ENCODE data around the gene VEPH1. TPM values are rescaled to one million over a fixed set of nuclear protein-coding genes. Genes with fewer than 3 reads are reported as not detected.

The VEPH1 gene
- total RNA-seq, 3 donors from 2014 or later: 0.21 to 0.23 TPM; not detected in 1

GRCh38 chr3:157300981-157301663 is 202.1 kb downstream of the VEPH1 start:
- ATAC-seq: no peak
- no peaks in the 10 kb centered on the region for H3K27me3 Mint-ChIP-seq (ENCODE audit: low read depth)
- H3K36me3 Mint-ChIP-seq (ENCODE audit: insufficient read depth): no peaks in the 10 kb centered on the region
- H3K9me3 Mint-ChIP-seq: no peaks in the 10 kb centered on the region
- no peak overlapping the region for H3K4me3 Mint-ChIP-seq
- DNase-seq: no peak
- H3K4me1 Mint-ChIP-seq (ENCODE audit: low read depth): no peaks in the 10 kb centered on the region

GRCh38 chr3:157300094-157300493 is 203.1 kb downstream of the VEPH1 start:
- H3K4me1 Mint-ChIP-seq (ENCODE audit: low read depth): no peaks in the 10 kb centered on the region
- H3K36me3 Mint-ChIP-seq (ENCODE audit: insufficient read depth): no peaks in the 10 kb centered on the region
- ATAC-seq (no peak), DNase-seq (no peak)
- no peak overlapping the region for H3K4me3 Mint-ChIP-seq
- no peaks in the 10 kb centered on the region for H3K9me3 Mint-ChIP-seq
- H3K27me3 Mint-ChIP-seq (ENCODE audit: low read depth): no peaks in the 10 kb centered on the region

GRCh38 chr3:157297328-157297915 is 205.8 kb downstream of the VEPH1 start:
- Mint-ChIP-seq H3K4me1 (ENCODE audit: low read depth) (no peaks in the 10 kb centered on the region), H3K27me3 (ENCODE audit: low read depth) (no peaks in the 10 kb centered on the region), H3K36me3 (ENCODE audit: insufficient read depth) (no peaks in the 10 kb centered on the region), H3K9me3 (no peaks in the 10 kb centered on the region), H3K4me3 (no peak overlapping the region)
- DNase-seq: no peak
- no peak for ATAC-seq

GRCh38 chr3:157294953-157295352 is 208.3 kb downstream of the VEPH1 start:
- no peak for DNase-seq
- Mint-ChIP-seq H3K27me3 (ENCODE audit: low read depth) (no peaks in the 10 kb centered on the region), H3K36me3 (ENCODE audit: insufficient read depth) (no peaks in the 10 kb centered on the region), H3K4me1 (ENCODE audit: low read depth) (no peaks in the 10 kb centered on the region), H3K9me3 (no peaks in the 10 kb centered on the region), H3K4me3 (no peak overlapping the region)
- ATAC-seq: no peak

- no peaks in the 10 kb centered on the region for H3K9me3 Mint-ChIP-seq
- no peak overlapping the region for H3K4me3 Mint-ChIP-seq
- no peaks in the 10 kb centered on the region for H3K27me3 Mint-ChIP-seq (ENCODE audit: low read depth)
- H3K4me1 Mint-ChIP-seq (ENCODE audit: low read depth): no peaks in the 10 kb centered on the region
- no peaks in the 10 kb centered on the region for H3K36me3 Mint-ChIP-seq (ENCODE audit: insufficient read depth)
- DNase-seq (no peak), ATAC-seq (no peak)
Observed at GRCh38 chr3:157294491-157294890, 208.7 kb downstream of the VEPH1 start.

GRCh38 chr3:157290766-157291165 is 212.4 kb downstream of the VEPH1 start:
- Mint-ChIP-seq H3K4me3 (no peak overlapping the region), H3K36me3 (ENCODE audit: insufficient read depth) (no peaks in the 10 kb centered on the region), H3K4me1 (ENCODE audit: low read depth) (no peaks in the 10 kb centered on the region), H3K27me3 (ENCODE audit: low read depth) (no peaks in the 10 kb centered on the region), H3K9me3 (no peaks in the 10 kb centered on the region)
- DNase-seq (no peak), ATAC-seq (no peak)

- no peaks in the 10 kb centered on the region for H3K27me3 Mint-ChIP-seq (ENCODE audit: low read depth)
- H3K4me1 Mint-ChIP-seq (ENCODE audit: low read depth): peaks cover 5% of the 10 kb centered on the region
- H3K4me3 Mint-ChIP-seq: no peak overlapping the region
- H3K36me3 Mint-ChIP-seq (ENCODE audit: insufficient read depth): no peaks in the 10 kb centered on the region
- DNase-seq (no peak), ATAC-seq (no peak)
- H3K9me3 Mint-ChIP-seq: no peaks in the 10 kb centered on the region
Observed at GRCh38 chr3:157285966-157286365, 217.2 kb downstream of the VEPH1 start.

- Mint-ChIP-seq H3K4me1 (ENCODE audit: low read depth) (peaks cover 5% of the 10 kb centered on the region), H3K27me3 (ENCODE audit: low read depth) (no peaks in the 10 kb centered on the region), H3K4me3 (no peak overlapping the region), H3K9me3 (no peaks in the 10 kb centered on the region), H3K36me3 (ENCODE audit: insufficient read depth) (no peaks in the 10 kb centered on the region)
- DNase-seq (no peak), ATAC-seq (no peak)
Observed at GRCh38 chr3:157285141-157285540, 218.1 kb downstream of the VEPH1 start.

GRCh38 chr3:157284688-157285087 is 218.5 kb downstream of the VEPH1 start:
- H3K27me3 Mint-ChIP-seq (ENCODE audit: low read depth): no peaks in the 10 kb centered on the region
- peaks cover 5% of the 10 kb centered on the region for H3K4me1 Mint-ChIP-seq (ENCODE audit: low read depth)
- H3K4me3 Mint-ChIP-seq: no peak overlapping the region

GRCh38 chr3:157282261-157283191 is 220.7 kb downstream of the VEPH1 start:
- Mint-ChIP-seq H3K36me3 (ENCODE audit: insufficient read depth) (no peaks in the 10 kb centered on the region), H3K4me3 (no peak overlapping the region), H3K4me1 (ENCODE audit: low read depth) (peaks cover 5% of the 10 kb centered on the region), H3K9me3 (no peaks in the 10 kb centered on the region), H3K27me3 (ENCODE audit: low read depth) (no peaks in the 10 kb centered on the region)
- peak; percentile 53 to 56 for ATAC-seq
- DNase-seq: no peak

More at GRCh38 chr3:157284688-157285087, 218.5 kb downstream of the VEPH1 start:
- ATAC-seq (no peak), DNase-seq (no peak)
- Mint-ChIP-seq H3K9me3 (no peaks in the 10 kb centered on the region), H3K36me3 (ENCODE audit: insufficient read depth) (no peaks in the 10 kb centered on the region)

GRCh38 chr3:157280786-157281185 is 222.4 kb downstream of the VEPH1 start:
- Mint-ChIP-seq H3K27me3 (ENCODE audit: low read depth) (no peaks in the 10 kb centered on the region), H3K4me1 (ENCODE audit: low read depth) (peaks cover 5% of the 10 kb centered on the region), H3K9me3 (no peaks in the 10 kb centered on the region), H3K4me3 (no peak overlapping the region), H3K36me3 (ENCODE audit: insufficient read depth) (no peaks in the 10 kb centered on the region)
- DNase-seq: no peak
- no peak for ATAC-seq

GRCh38 chr3:157280354-157280753 is 222.9 kb downstream of the VEPH1 start:
- no peaks in the 10 kb centered on the region for H3K36me3 Mint-ChIP-seq (ENCODE audit: insufficient read depth)
- DNase-seq (no peak), ATAC-seq (no peak)
- H3K9me3 Mint-ChIP-seq: no peaks in the 10 kb centered on the region
- no peak overlapping the region for H3K4me3 Mint-ChIP-seq
- peaks cover 5% of the 10 kb centered on the region for H3K4me1 Mint-ChIP-seq (ENCODE audit: low read depth)
- no peaks in the 10 kb centered on the region for H3K27me3 Mint-ChIP-seq (ENCODE audit: low read depth)

GRCh38 chr3:157279237-157279636 is 224.0 kb downstream of the VEPH1 start:
- H3K27me3 Mint-ChIP-seq (ENCODE audit: low read depth): no peaks in the 10 kb centered on the region
- H3K36me3 Mint-ChIP-seq (ENCODE audit: insufficient read depth): no peaks in the 10 kb centered on the region
- H3K9me3 Mint-ChIP-seq: no peaks in the 10 kb centered on the region
- no peak overlapping the region for H3K4me3 Mint-ChIP-seq
- peaks cover 5% of the 10 kb centered on the region for H3K4me1 Mint-ChIP-seq (ENCODE audit: low read depth)
- DNase-seq: no peak
- no peak for ATAC-seq

GRCh38 chr3:157276801-157277200 is 226.4 kb downstream of the VEPH1 start:
- Mint-ChIP-seq H3K9me3 (no peaks in the 10 kb centered on the region), H3K4me1 (ENCODE audit: low read depth) (no peaks in the 10 kb centered on the region), H3K4me3 (no peak overlapping the region), H3K27me3 (ENCODE audit: low read depth) (no peaks in the 10 kb centered on the region), H3K36me3 (ENCODE audit: insufficient read depth) (no peaks in the 10 kb centered on the region)
- DNase-seq (no peak), ATAC-seq (no peak)
